ENCODE data around the gene HS6ST3.

GRCh38 chr13:96081888-96082287, 8.0 kb upstream of the HS6ST3 start:
- TF ChIP-seq CTCF (IDR thresholded peaks at IDR 0.05) (no peak), EMX1 (CRISPR knock-in tag; IDR thresholded peaks at IDR 0.05) (no peak), ZNF317 (CRISPR knock-in tag; IDR thresholded peaks at IDR 0.05; ENCODE audit: borderline replicate concordance, low read depth) (no peak), NR1H2 (CRISPR knock-in tag; IDR thresholded peaks at IDR 0.05) (no peak), ESRRA (CRISPR knock-in tag; IDR thresholded peaks at IDR 0.05; ENCODE audit: borderline replicate concordance) (no peak), CREB1 (CRISPR knock-in tag; IDR thresholded peaks at IDR 0.05) (no peak)

All from WTC11 (cell line).